IMR-90 (cell line): ENCODE data around the gene PGA5. TPM values are rescaled to one million over a fixed set of nuclear protein-coding genes. Genes with fewer than 3 reads are reported as not detected.
"Not testable (repeated sequence)": the region's sequence is repeated elsewhere in the genome, so short reads cannot be mapped to it uniquely, and the experiment has no call there.

Source experiments
- ATAC-seq: fragments of 200-7000 bp; cut with Tn5 transposase; 2 replicates; pipeline ENCODE4 v1.9.1; 2020; ENCODE audit warnings: low read depth, mild to moderate bottlenecking, moderate library complexity
- BruUV-seq: library from RNA; stranded (reverse); fragments of 400-500 nt; replicated peaks from 2 replicates; lab custom pipeline; 2021; lab: Mats Ljungman, UMichigan
- CTCF ChIA-PET: fragments of 300-600 bp; formaldehyde crosslinking; extraction: SDS; loops from one replicate; lab custom pipeline; 2021; ENCODE audit warnings: antibody characterized with exemption; lab: Yijun Ruan, JAX
- POLR2A ChIA-PET: fragments of 300-600 bp; sonication (Branson Sonifier 250); formaldehyde crosslinking; loops from one replicate; lab custom pipeline; 2022; ENCODE audit warnings: antibody characterized with exemption; ENCODE audit not compliant: unreplicated experiment; lab: Charles Lee
- DNase-seq: peaks from one replicate; pipeline ENCODE4 v3.0.0; 2013
- H2AFZ ChIP-seq: replicated peaks from 2 replicates; pipeline ENCODE3; 2013; ENCODE audit warnings: low read length, mild to moderate bottlenecking; ENCODE audit not compliant: poor library complexity
- H2AK5ac ChIP-seq: 2 replicates; pipeline ENCODE4 v1.6.1; 2013; ENCODE audit warnings: low read depth, low read length, inconsistent platforms
- H2AK9ac ChIP-seq: replicated peaks from 2 replicates; pipeline ENCODE3; 2013; ENCODE audit warnings: mild to moderate bottlenecking, low read depth, low read length, moderate library complexity; ENCODE audit not compliant: poor library complexity
- H2BK120ac ChIP-seq: 2 replicates; pipeline ENCODE4 v1.6.1; 2013; ENCODE audit warnings: low read depth, low read length, inconsistent platforms
- H2BK15ac ChIP-seq: 3 replicates; pipeline ENCODE4 v1.6.1; 2013; ENCODE audit warnings: low read depth, low read length, inconsistent platforms
- H2BK20ac ChIP-seq: 2 replicates; pipeline ENCODE4 v1.6.1; 2013; ENCODE audit warnings: low read depth, mild to moderate bottlenecking, inconsistent platforms, low read length, moderate library complexity
- H2BK5ac ChIP-seq: 2 replicates; pipeline ENCODE4 v1.6.1; 2013; ENCODE audit warnings: mild to moderate bottlenecking, low read depth, low read length, inconsistent platforms; ENCODE audit not compliant: poor library complexity, severe bottlenecking
- H3K14ac ChIP-seq: replicated peaks from 2 replicates; pipeline ENCODE4 v1.6.1; 2013; ENCODE audit warnings: low read depth, low read length, inconsistent platforms
- H3K18ac ChIP-seq: 2 replicates; pipeline ENCODE4 v1.6.1; 2013; ENCODE audit warnings: low read depth, low read length, control low read depth
- H3K23ac ChIP-seq: 2 replicates; pipeline ENCODE4 v1.6.1; 2013; ENCODE audit warnings: low read depth, low read length, inconsistent platforms
- H3K27ac ChIP-seq: 2 replicates; pipeline ENCODE4 v1.5.1; 2013; ENCODE audit warnings: mild to moderate bottlenecking, control low read depth, low read length; ENCODE audit not compliant: insufficient read depth
- H3K27me3 ChIP-seq: 2 replicates; pipeline ENCODE4 v1.6.1; 2013; ENCODE audit warnings: low read length; ENCODE audit not compliant: control insufficient read depth, insufficient read depth
- H3K36me3 ChIP-seq: 2 replicates; pipeline ENCODE4 v1.6.1; 2013; ENCODE audit warnings: low read length, mixed read lengths; ENCODE audit not compliant: control insufficient read depth, insufficient read depth
- H3K4ac ChIP-seq: 2 replicates; pipeline ENCODE4 v1.6.1; 2013; ENCODE audit warnings: low read depth, low read length, inconsistent platforms
- H3K4me1 ChIP-seq: 2 replicates; pipeline ENCODE4 v1.6.1; 2013; ENCODE audit warnings: low read length, mixed read lengths; ENCODE audit not compliant: control insufficient read depth, insufficient read depth
- H3K4me2 ChIP-seq: 2 replicates; pipeline ENCODE4 v1.6.1; 2013; ENCODE audit warnings: low read depth, mild to moderate bottlenecking, control low read depth, low read length, moderate library complexity
- H3K4me3 ChIP-seq: 2 replicates; pipeline ENCODE4 v1.5.1; 2013; ENCODE audit warnings: low read depth, mild to moderate bottlenecking, control low read depth, low read length, moderate library complexity; ENCODE audit not compliant: insufficient read depth
- H3K56ac ChIP-seq: 2 replicates; pipeline ENCODE4 v1.6.1; 2013; ENCODE audit warnings: low read length, inconsistent platforms; ENCODE audit not compliant: insufficient read depth; ENCODE audit errors: extremely low read depth
- H3K79me1 ChIP-seq, 2 experiments: 2 replicates each; pipeline ENCODE4 v1.6.1; 2013; ENCODE audit warnings: low read length in 2 of 2, inconsistent platforms in 1 of 2, low read depth in 1 of 2
- H3K9ac ChIP-seq: 2 replicates; pipeline ENCODE4 v1.6.1; 2013; ENCODE audit warnings: low read depth, low read length, control low read depth
- H3K9me1 ChIP-seq: 2 replicates; pipeline ENCODE4 v1.6.1; 2013; ENCODE audit warnings: low read length, inconsistent platforms; ENCODE audit not compliant: insufficient read depth
- H3K9me3 ChIP-seq: 2 replicates; pipeline ENCODE4 v1.6.1; 2013; ENCODE audit warnings: low read length; ENCODE audit not compliant: control insufficient read depth, insufficient read depth
- H4K20me1 ChIP-seq: 2 replicates; pipeline ENCODE4 v1.6.1; 2013; ENCODE audit warnings: low read length, inconsistent platforms; ENCODE audit not compliant: insufficient read depth
- H4K5ac ChIP-seq: 2 replicates; pipeline ENCODE4 v1.6.1; 2013; ENCODE audit warnings: mild to moderate bottlenecking, low read depth, low read length, control low read depth
- H4K8ac ChIP-seq, 2 experiments: 2 replicates each; pipeline ENCODE4 v1.6.1; 2013; ENCODE audit warnings: low read depth in 2 of 2, low read length in 2 of 2, control low read depth in 1 of 2, inconsistent platforms in 1 of 2
- H4K91ac ChIP-seq: 2 replicates; pipeline ENCODE4 v1.6.1; 2013; ENCODE audit warnings: low read depth, low read length, inconsistent platforms; ENCODE audit not compliant: insufficient read depth
- whole genome bisulfite sequencing, 2 experiments: methylation state at CpG; one replicate each; pipeline versions ENCODE4 v1.1.5 to v1.1.7; 2013; ENCODE audit warnings: missing lambda C conversion rate in 2 of 2; ENCODE audit not compliant: insufficient read length in 1 of 2; ENCODE audit errors: extremely low coverage in 2 of 2; 5-methylcytosine and 5-hydroxymethylcytosine counted together
- dilution Hi-C: fragments of 300-500 bp; cut with HindIII; formaldehyde crosslinking; loops from one replicate; pipeline ENCODE4 v1.14.3; 2018; ENCODE audit warnings: low sequenced_read_pairs; ENCODE audit not compliant: unreplicated experiment
- in situ Hi-C: fragments of 300-500 bp; cut with MboI; formaldehyde crosslinking; loops from 3 replicates; pipeline ENCODE4 v1.14.3; 2019; ENCODE audit warnings: low sequenced_read_pairs, inconsistent platforms, mixed read lengths
- intact Hi-C: fragments of 100-400 bp; cut with micrococcal nuclease; formaldehyde crosslinking; loops from 2 replicates; pipeline ENCODE4 v1.10.0; 2022
- polyA plus RNA-seq, 3 experiments: library from polyadenylated mRNA; depleted of rRNA; stranded (reverse); fragments of >200 nt; gene quantifications; 2 replicates each; pipeline ENCODE4 v1.2.3, GENCODE V29; 2012; ENCODE audit warnings: low replicate concordance in 1 of 3
- total RNA-seq: library from RNA; depleted of rRNA; stranded (reverse); fragments of >200 nt; gene quantifications from 2 replicates; pipeline ENCODE4 v1.2.3, GENCODE V29; 2012

PGA5 gene
- total and polyA plus RNA-seq, 2 of the 4 experiments (the other 2 are of a cell fraction), result not detected

DNA sequence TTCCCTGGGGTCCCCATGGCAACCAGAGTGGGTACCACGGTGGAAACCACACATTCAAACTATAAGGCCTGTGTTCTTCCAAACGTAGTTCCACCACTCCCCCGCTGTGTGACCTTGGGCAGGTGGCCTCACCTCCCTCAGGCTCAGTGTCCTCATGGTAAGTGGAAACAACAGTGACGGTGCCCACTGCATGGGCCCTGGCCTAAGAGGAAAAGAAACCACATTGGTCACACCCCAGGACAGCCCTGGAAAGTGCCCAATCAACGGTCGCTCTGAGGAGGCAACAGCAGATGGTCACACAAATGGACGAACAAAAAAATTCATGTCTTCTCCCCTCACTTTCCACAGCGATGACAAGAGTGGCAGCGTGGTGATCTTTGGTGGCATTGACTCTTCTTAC is 7.1 kb downstream of the PGA5 start:
- H2BK120ac ChIP-seq, BruUV-seq, H3K4me1 ChIP-seq, H3K14ac ChIP-seq, H2BK5ac ChIP-seq, H3K4ac ChIP-seq, H3K36me3 ChIP-seq, H3K9me3 ChIP-seq, H2AK5ac ChIP-seq, H3K27ac ChIP-seq, H3K56ac ChIP-seq, H4K8ac ChIP-seq, H4K5ac ChIP-seq, H4K20me1 ChIP-seq, in situ Hi-C loops, H3K79me1 ChIP-seq, H3K4me3 ChIP-seq, H3K18ac ChIP-seq, H2AFZ ChIP-seq, H3K9me1 ChIP-seq, H2AK9ac ChIP-seq, POLR2A ChIA-PET, H4K91ac ChIP-seq, intact Hi-C loops, ATAC-seq, CTCF ChIA-PET, DNase-seq, H3K23ac ChIP-seq, dilution Hi-C loops, H3K4me2 ChIP-seq, H2BK15ac ChIP-seq, H3K9ac ChIP-seq, H3K27me3 ChIP-seq, H2BK20ac ChIP-seq: not testable (repeated sequence)
- no CpG with 5 or more reads among the region's 9 CpGs for WGBS, 2 experiments

DNA sequence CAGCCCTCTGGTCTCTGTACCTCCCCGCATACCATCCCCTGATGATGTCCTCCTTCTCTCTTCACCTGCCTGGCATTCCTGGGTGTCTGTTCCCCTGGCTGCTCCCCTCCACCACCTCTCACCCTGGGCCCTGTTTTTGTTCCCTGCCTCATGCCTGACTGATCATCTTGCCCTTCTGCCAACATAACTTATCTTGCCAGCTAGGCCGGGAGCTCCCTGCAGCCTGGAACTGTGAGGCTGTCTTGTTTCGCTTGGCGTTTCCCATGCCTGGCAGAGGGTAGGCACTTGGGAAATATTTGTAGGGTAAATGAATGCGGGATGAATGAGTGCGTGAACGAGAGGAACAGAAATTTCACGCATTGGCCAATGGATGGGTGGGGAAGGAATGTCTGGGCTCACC is 8.2 kb downstream of the PGA5 start:
- WGBS, 2 experiments, result no CpG with 5 or more reads among the region's 8 CpGs

More for the DNA sequence above, 8.2 kb downstream of the PGA5 start:
- dilution Hi-C loops, H3K27me3 ChIP-seq, H2AK5ac ChIP-seq, H4K20me1 ChIP-seq, H2BK120ac ChIP-seq, H2AFZ ChIP-seq, H3K36me3 ChIP-seq, H3K4me3 ChIP-seq, H3K9ac ChIP-seq, H3K4me1 ChIP-seq, POLR2A ChIA-PET, H2BK15ac ChIP-seq, H3K14ac ChIP-seq, in situ Hi-C loops, H4K5ac ChIP-seq, CTCF ChIA-PET, H2AK9ac ChIP-seq, H2BK5ac ChIP-seq, intact Hi-C loops, H3K79me1 ChIP-seq, H3K23ac ChIP-seq, H3K27ac ChIP-seq, H3K4me2 ChIP-seq, ATAC-seq, H3K56ac ChIP-seq, H3K9me3 ChIP-seq, H3K4ac ChIP-seq, BruUV-seq, H4K91ac ChIP-seq, H3K9me1 ChIP-seq, DNase-seq, H4K8ac ChIP-seq, H3K18ac ChIP-seq, H2BK20ac ChIP-seq: not testable (repeated sequence)
